GM18502 (cell line): Measurements from ENCODE around the gene MASP2.
"Not testable (repeated sequence)": the region's sequence is repeated elsewhere in the genome, so short reads cannot be mapped to it uniquely, and the experiment has no call there.

Source experiments
- ATAC-seq: cut with Tn5 transposase; IDR thresholded peaks from one replicate; pipeline ENCODE4 v1.9.1; 2021; ENCODE audit warnings: mild to moderate bottlenecking; ENCODE audit not compliant: unreplicated experiment, poor library complexity

MASP2 gene

DNA sequence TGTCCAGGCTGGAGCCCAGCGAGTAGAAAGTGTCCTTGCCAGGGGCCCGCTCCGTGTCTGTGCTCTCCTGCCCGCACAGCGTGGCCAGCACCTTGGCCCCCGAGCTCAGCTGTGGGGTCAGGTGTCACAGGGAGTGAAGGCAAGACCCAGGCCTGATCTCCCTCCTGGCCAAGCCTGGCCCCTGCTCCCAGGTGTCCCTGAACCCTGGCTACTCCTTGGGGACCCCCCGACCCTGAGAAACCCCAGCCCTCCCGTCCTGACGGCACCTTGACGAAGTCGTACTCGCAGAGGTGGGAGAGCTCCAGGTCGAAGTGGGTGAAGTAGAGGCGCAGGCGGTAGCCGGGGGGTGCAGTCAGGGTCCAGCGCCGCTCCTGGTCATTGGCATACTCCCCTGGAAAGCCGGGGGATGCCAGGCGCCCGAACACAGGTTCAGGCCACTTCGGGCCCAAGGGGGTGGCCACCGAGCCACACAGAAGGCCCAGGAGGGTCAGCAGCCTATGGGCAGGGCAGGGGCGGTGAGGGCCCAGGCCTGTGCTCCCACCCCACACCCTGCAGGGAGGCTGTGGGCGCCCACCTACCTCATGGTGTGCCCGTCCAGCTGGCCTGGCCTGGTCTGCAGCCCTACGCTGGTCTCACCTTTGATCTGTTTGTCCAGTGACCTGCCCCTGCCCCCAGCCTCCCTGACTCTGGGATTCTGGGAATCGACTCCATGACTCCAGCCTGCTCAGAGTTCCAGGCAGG is at the start of gene MASP2:
TSS of gene MASP2 (minus strand) at position 615 of the 741 bp plus-strand sequence. CDS start at position 583, 32 bp downstream.
- no peak for ATAC-seq

DNA sequence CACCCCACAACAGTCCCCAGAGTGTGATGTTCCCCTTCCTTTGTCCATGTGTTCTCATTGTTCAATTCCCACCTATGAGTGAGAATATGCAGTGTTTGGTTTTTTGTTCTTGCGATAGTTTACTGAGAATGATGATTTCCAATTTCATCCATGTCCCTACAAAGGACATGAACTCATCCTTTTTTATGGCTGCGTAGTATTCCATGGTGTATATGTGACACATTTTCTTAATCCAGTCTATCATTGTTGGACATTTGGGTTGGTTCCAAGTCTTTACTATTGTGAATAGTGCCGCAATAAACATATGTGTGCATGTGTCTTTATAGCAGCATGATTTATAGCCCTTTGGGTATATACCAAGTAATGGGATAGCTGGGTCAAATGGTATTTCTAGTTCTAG is 36.7 kb upstream of the MASP2 start:
- not testable (repeated sequence) for ATAC-seq

DNA sequence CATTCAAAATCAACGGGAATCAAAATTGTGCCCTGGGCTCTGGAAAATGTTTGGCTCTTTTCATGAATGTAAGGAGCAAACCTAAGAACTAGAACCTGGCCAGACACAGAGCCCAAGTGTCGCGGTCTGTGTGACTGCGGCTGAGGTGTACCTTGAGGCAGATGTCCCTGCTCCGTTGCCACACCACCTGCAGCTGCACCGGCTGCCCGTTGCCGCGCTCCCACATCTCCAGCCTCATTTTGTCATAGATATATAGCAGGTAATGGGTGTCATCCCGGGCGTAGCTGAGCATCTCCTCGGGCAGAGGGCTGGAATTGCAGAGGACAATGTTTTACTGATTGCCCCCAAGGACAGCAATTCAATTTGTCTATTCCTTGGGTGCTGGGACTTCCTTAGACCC is 33.9 kb upstream of the MASP2 start:
- ATAC-seq, result no peak

DNA sequence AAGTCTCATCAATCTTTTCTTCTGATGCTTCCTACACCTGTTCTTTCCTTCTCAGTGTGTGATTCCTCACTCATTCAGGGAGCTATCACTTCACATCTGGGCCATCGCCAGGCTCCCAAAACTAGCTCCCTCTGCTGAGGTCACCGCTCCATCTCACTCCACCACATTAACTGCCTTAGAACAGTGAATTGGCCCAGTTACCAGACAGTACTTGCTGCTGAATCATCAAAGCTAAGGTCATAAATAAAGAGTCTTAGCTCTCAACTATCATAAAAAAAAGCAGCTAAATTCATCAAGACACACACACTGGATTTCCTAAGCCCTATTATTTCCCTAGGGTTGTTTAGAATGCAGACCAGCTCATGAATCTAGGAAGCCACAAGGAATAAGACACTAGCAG is 31.6 kb upstream of the MASP2 start:
- ATAC-seq, result no peak

DNA sequence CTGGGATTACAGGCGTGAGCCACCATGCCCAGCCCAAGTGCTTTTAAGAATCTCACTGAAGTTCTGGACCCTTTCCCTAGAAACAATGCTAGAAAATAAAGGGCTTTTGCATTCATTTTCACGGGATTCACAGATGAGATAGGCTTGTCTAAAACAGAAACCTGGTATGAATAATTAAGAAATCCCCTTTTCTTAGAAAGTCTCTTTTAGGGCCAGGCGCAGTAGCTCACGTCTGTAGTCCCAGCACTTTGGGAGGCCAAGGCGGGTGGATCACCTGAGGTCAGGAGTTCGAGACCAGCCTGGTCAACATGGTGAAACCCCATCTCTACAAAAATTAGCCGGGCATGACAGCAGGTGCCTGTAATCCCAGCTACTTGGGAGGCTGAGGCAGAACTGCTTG is 26.4 kb upstream of the MASP2 start:
- not testable (repeated sequence) for ATAC-seq

DNA sequence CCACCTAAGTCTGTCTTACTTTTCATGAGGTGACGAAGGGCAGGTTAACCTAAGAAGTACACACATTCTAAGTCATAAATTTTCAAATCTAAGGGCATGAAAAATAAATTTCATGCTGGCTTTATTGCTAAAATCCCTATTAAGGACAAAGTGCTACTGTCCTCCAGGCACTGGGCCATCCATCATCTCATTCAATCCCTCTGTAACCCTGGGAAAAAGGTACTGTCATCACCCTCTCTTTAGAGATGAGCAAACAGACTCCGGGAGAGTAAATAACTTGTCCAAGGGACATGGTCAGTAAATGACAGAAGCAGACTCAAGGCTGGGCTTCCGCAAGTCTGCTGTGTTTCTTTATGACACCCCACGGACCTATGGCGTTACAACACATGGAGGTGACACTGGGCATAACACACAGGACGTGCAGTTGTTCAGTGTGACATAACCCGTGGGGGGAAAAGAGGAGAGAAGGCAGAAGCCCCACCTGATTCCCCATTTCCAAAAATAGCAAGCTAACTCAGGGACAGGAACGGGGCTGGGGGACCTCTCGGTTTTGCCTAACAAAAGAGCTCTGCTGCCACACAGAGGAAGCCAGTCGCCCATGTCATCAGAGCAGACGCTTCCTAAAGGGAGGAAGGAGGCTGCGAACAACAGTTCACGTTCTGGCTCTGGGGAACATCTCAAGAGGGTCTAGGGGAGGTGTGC is 25.3 kb upstream of the MASP2 start:
- ATAC-seq, result no peak

DNA sequence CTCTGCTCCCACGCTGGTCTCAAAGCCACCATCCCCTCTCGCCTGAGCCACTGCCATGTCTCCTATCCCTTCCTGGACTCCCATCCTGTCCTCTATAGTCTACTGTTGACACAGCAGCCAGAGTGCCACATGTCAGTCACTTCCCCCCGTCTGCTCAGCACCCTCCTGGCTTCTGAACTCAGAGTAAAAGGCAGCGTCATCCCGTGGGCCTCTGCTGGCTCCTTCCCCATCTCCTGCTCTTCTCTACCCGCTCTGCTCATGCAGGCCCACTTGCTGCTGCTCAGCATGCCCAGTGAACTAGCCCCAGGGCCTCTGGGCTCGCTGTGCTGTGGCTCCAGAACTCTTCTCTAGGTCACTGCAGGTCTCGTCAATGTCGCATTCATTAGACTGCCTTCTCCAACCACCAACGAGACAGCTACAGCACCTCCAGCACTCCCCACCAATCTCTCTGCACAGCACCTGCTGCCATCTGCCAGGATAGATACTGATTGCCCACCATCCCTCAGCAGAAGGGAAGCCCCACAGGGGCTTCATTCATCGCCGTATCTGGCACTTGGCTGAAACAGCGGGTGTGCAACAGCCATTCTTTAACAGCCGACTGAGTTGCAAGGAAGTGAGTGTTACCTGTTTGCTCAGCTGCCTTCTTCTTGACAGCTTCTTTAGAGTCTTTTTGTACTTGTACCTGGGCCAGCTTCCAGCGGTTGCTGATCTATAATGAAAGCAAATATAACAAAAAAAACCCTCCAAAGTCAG is 24.6 kb upstream of the MASP2 start:
- no peak for ATAC-seq

DNA sequence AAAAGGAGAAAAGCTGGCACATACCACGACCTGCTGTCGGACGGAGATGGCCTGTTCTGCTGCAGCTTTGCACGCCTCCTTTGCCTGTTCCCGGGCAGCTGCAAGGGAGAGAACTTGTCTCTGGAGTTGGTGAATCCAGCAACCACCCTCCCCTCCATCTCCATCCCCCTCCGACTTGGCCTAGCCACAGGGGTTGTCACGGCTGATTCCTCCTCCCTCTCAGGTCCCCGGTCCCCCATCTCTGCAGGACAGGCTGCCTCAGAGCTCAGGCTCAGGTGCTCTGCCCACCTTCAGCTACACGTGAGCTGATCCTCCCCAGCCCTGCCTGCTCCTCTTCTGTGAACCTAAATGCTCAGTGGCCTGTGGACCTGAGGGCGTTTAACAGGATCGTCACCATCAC is 23.8 kb upstream of the MASP2 start:
- no peak for ATAC-seq

DNA sequence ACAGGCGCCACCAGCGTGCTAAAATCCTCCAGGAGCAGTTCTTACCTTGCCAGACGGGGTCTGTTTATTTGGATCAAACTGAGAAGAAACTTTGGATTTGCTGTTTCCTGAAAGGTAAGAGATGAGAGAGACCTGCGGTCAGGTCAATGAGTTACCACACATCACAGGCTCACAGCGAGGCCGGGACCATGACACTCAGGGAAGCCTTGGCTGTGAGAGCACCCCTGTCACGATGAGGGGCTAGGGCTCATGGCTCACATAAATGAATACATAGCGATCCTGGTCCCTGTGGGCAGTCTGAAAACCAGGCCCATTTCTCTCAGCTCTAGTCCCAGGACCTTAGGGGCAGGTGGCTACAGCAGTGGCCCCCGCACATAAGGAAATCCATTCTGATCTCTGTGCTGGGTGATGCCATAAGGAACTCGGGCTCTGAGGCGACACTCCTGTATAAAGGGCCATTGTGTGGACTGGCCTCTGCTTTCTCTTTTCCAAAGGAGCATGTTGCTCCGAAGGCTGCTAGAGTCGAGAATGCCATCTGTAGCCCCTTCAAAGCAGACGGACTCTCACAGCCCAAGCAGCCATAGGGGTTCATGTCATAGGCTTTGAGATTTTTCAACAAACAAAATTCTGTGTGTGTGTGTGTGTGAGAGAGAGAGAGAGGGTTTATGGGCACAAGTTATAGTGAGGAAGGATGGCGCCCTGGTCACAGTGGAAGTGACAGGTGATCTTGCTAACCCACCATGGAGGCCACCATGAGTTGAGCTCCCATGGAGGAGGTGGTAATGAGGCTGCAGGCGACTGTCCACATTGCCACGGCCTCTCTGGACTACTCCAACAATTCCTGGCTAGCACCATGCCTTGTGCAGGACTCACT is 21.8 kb upstream of the MASP2 start:
- no peak for ATAC-seq

DNA sequence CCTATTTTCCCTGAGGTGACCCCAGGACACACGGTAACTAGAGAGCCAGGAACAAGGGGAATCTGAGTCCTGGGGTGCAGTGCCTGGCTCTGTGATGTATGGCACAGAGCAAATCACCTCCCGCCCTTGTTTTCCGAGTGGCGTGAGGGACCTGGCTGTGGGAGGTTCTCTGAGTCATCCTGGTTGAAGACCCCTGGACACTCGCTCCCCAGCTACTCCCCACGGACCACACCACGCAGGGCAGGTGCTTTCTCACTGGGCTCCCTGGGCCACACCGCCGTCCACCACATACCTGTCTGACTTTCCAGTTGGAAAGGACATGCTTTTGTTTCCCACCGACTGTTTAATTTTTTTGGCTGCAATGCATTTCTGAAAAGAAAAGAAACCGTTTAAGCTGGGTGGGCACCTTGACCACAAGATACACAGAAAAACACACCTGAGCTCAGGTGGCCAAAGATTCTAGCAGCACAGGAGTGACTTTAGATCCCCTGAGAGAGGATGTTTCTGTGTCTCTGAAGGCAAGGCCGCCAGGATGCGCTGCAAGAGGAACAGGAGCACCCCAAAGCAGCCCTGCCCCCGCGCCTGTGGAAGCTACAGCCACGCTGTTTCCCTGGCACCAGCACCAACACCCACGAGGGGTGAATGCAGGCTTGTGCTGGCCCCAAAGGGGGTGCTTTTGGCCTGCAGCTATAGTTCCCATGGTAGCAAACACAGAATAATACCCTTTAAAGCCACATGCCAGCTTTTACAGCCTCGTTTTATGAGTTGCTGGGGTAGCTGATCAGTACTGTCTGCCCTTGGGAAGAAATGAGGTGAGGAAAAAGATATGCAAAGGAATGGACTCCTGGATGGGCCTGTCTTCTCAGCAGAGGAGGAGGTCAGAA is 20.9 kb upstream of the MASP2 start:
- ATAC-seq, result no peak

DNA sequence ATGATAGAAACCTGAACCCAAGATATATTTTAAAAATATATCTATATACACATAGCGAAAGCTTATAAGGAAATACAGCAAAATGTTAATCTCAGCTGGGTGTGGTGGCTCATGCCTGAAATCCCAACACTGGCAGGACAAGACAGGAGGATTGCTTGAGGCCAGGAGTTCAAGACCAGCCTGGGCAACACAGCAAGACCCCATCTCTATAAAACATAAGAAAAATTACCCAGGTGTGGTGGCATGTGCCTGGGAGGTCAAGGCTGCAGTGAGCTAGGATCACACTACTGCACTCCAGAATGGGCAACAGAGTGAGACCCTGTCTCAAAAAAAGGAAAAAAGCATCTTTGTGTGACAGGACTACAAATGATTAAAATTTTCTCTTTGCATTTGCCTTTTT is 18.8 kb upstream of the MASP2 start:
- no peak for ATAC-seq

DNA sequence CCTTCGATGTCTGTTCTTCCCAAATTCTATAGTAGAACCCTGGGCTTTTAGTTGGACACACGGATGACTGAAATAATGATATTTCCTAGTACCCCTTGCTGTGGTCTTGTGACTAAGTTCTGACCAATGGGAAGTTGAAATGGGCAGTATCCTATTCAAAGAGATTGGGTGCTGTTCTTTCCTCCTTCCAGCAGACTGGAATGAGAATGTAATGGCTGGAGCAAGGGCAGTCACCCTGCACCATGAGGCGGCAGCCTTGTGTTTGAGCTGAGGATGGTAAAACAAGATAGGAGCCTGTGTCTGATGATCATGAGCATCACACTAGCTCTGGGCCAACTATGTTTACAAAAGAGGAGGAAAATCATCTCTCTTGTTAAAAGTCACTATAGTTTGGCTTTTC is 17.9 kb upstream of the MASP2 start:
- ATAC-seq, result no peak

DNA sequence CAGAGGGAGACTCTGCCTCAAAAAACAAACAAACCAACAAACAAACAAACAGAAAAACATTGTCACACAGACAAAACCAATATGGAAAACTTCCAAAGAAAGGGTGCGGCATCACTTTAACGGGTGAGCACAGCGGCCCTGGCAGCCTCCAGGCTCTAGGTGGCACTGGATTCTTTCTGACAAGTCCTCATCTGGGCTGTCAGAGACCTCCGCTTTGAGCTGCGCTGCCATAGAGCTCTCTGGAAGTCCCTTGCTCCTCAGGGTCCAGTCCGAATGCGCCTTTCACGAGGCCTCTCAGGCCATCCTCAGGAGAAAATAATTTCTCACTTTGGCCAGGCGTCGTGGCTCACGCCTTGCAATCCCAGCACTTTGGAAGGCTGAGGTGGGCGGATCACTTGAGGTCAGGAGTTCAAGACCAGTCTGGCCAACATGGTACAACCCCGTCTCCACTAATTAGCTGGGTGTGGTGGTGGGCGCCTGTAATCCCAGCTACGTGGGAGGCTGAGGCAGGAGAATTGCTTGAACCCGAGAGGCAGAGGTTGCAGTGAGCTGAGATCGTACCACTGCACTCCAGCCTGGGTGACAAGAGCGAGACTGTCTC is 17.0 kb upstream of the MASP2 start:
- not testable (repeated sequence) for ATAC-seq

DNA sequence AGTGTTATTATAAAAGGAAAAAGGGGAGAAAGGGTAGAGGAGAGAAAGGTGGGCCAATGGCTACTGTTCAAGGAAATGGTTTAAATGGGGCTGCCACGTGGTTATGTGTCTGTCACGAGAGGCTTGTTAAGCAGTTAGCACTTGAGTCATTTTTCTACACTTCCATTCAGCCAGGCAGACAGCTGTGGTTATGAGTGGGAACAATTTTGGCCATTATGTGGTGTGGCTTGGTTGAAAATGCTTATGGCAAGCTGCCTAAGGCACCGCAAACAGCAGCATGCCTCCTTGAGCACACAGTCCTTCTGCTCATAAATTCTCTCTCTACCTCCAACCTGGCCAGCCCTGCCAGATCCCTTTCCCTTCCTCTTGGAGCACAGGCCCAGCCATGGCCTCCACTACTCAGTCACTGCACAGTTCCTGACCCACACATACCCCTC is 15.9 kb upstream of the MASP2 start:
- ATAC-seq, result no peak

DNA sequence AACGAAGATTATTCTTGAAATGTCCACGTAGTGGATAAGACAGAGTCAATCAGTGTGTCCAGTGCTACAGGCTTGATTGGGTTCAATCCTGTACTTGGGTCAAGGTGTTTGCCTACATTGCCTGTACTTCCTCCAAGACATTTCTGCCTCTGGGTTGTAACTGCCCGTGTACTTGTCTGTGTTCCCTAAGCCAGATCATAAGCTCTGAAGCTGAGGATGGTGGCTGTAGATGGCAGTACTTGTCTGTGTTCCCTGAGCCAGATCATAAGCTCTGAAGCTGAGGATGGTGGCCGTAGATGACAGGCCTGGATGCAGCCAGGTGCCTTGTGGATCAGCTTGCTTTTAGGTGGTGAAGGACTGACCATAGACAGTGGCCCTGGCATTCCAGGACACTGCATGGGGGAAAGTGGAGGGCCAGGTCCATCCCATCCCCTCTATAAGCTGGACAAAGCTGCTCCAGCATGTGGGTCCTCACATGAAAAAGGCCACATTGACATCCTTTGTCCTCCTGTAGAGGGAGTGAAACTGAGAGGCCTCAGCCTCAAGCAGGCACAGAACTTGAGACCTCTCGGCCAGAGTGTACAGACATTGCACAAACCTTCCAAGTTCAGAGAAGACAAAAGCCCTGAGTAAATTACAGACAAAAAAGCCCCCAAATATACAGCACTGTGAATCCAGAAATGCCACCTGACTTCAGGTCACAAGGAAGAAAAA is 14.8 kb upstream of the MASP2 start:
- no peak for ATAC-seq

DNA sequence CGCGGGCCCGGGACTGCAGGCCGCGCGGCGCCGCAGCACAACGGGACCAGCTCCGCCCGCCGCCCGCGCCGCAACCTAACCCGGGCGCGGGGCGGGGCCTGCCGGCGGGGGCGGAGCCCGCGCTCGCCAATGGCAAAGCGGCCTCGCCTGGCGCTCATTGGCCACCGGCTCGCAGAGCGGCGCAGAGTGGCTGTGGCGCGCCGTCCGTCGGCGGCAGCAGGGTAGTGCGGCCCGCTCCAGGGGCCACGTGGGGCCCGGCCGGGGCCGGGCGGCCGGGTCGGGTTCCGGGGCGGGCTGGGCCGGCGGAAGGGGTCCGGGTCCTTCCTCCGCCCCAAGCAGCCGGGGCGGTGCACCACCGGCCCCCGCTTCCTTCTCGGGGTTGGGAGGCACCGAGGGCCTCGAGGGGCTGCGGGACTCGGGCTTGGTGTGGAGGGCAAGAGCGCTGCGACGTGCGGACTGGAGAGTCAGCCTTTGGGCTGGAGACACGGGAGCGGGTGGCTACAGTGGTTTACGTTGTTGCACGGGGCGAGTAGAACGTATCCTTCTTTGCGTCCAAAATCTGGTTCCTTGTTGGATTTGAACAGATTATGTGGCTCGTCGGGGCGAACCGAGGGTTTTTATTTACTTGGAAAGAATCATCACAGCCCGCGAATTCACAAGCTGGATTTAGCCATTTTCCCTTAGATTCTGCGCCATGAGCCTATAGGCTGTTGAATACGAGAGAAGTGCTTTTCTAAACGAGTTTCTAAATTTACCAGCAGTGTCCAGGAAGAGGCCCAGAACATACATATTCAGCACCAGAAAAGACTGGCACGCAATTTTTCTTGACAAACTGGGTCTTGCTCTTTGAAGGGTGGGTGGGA is 13.2 kb upstream of the MASP2 start, which contains the start of gene SRM:
TSS of gene SRM (minus strand) at position 51 of the 863 bp plus-strand sequence. CDS start 75 bp downstream, outside the sequence.
- ATAC-seq, result peak; percentile 90
